HT-29 (cell line): ENCODE results near the gene PCSK2. TPM values are rescaled to one million over a fixed set of nuclear protein-coding genes. Genes with fewer than 3 reads are reported as not detected.
"Not testable (repeated sequence)": the region's sequence is repeated elsewhere in the genome, so short reads cannot be mapped to it uniquely, and the experiment has no call there.

Experiments used
- DNase-seq: peaks from one replicate; pipeline ENCODE4 v3.0.0-alpha.2; 2015; ENCODE audit warnings: low spot score
- total RNA-seq: library from RNA; depleted of rRNA; stranded (reverse); fragments of >200 nt; shearing (Covaris generic); gene quantifications from 2 replicates; pipeline ENCODE4 v1.2.3, GENCODE V29; 2014; rRNA removed

The PCSK2 gene, protein sequence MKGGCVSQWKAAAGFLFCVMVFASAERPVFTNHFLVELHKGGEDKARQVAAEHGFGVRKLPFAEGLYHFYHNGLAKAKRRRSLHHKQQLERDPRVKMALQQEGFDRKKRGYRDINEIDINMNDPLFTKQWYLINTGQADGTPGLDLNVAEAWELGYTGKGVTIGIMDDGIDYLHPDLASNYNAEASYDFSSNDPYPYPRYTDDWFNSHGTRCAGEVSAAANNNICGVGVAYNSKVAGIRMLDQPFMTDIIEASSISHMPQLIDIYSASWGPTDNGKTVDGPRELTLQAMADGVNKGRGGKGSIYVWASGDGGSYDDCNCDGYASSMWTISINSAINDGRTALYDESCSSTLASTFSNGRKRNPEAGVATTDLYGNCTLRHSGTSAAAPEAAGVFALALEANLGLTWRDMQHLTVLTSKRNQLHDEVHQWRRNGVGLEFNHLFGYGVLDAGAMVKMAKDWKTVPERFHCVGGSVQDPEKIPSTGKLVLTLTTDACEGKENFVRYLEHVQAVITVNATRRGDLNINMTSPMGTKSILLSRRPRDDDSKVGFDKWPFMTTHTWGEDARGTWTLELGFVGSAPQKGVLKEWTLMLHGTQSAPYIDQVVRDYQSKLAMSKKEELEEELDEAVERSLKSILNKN
- total RNA-seq: not detected in 2 replicates

DNA sequence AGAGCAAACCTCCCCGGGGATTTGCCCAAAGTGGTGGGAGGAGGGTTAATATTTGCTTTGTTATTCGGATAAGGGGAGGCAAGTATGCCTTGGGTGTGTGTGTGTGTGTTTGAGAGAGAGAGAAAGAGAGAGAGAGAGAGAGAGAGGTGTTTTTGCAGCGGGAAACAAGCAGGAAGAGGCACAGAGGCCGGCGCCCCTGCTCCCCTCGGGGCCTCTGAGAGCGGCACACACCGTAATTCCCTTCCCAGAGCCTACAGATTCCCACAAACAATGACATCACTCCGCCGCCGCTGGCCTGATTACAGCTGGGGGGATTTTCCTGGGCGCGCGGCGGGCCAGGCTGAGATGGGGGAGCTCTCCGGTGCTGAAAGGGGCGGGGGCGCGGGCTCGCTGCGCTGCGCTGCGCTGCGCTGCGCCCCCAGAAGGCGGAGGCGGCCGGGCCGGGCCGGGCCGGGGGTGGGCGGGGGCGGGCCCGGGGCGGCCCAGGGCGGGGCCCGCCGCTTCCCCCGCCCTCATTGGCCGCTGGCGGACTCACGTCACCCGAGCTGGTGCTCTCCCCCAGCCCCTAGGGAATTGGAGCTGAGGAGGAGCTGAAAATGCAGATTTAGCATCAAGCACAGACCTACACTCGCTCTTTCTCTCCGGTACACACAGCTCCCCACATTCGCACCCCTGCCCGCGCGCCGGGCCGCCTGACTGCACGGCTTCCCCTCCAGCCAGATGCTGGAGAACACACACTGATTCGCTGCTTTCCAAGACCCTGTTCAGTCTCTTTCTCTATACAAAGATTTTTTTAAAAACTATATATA, at the start of gene PCSK2:
Gene PCSK2 (plus strand): TSS at position 631 of the 809 bp plus-strand sequence. CDS start 266 bp downstream, outside the sequence.
- DNase-seq: no peak

DNA sequence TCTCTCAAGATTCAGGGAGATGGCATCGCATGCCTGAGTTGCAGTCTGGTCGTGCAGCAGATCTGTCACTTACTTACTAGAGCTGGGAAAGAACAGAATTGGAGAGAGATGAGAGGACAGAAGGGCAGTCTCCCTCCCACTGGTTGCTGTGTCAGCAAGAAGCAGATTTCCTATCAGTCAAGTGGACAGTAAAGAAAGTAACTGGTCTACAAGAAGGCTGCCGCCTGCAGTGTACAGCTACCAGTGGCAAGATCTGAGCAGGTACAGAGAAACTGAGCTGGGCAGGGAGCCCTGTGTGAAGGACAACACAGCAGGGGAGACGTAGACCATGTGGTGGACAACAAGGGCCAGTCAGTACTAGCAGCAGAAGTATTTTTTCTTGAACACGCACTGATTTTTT, 49.5 kb upstream of the PCSK2 start:
- DNase-seq: no peak

DNA sequence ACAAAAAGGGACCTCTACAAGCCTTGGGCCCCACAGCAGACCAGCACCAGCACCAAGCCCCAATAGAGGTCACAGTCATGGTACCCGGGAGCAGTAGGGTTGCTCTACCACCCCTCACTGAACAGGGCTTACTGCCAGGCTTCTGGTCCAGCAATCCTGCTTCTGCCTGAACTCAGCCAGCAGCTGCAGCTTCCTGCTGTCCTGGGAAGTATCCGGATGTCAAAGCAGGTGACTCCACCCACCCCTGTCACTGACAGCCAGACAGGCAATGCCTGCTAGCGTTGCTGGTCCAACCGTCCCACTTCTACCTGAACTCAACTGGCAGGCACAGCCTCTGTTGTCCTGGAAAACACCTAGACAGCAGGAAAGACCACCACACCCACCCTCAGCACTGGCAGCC, 47.0 kb upstream of the PCSK2 start:
- DNase-seq: no peak

DNA sequence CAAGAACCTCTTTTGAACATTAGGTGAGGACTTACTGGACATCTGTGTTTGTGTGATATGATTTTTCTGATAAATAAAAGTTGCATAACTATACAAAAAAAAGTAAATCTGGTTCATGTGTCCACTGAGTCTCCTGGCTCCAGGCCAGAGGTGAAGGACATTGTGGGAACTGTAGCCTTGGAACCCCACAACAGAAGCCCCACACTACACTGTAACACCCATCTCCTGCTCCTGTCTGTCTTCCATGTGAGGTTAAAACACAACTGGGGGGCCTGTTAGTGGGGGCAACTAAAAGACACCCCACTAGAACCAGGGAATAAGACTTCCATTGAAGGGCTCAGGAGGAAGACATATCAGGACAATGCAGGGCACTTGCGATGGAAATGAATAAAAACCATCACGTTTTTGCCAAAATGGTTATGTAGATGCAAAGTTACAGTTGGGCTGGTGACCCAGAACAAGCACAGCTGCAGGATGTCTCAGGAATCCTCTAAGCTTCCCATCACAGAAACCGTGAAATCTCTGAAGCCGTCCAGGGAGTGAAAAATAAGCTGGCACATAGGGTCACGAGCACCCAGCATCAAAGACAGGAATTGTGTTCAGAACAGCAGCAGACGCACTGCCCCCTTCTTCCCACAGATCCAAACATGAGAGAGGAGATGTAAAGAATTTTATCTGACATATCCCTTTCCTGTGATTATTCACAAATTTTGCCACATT, 36.7 kb upstream of the PCSK2 start:
- no peak for DNase-seq

DNA sequence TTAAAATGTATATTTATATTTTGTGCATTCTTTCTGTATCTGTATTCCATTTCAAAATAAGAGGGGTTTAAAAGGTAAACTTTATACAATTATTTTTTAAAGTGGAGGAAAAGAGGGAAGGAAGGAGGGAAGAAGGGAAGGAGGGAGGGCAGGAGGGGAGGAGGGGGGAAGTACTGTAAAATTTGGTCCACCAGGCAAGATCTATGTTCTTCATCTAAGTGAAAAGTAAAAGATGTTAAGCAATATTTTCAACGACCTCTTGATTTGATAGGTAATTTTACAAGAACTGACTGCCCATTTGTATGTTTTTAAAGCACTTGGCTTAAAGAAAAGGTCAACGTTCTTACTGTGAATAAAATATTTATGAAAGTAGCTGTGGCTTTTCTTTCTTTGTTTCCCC, 29.8 kb upstream of the PCSK2 start:
- DNase-seq: no peak

DNA sequence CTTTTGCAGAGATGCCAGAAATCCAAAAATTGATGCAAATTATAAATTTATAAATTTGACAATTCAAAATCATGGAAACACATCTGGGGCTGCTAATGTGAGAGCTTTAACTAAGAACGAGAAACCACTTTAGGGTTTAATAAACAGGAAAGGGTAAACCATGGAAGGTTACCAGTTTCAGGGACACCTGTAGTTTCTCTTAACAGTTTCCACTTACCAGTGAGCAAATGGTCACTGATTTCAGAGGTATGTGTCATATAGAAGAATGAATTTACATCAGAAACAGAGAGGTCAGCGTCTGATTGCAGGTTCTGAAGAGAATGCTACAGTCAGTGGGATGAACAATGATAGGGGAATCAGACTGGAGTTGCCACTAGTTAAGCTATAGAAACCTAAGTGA, 24.8 kb upstream of the PCSK2 start:
- no peak for DNase-seq

DNA sequence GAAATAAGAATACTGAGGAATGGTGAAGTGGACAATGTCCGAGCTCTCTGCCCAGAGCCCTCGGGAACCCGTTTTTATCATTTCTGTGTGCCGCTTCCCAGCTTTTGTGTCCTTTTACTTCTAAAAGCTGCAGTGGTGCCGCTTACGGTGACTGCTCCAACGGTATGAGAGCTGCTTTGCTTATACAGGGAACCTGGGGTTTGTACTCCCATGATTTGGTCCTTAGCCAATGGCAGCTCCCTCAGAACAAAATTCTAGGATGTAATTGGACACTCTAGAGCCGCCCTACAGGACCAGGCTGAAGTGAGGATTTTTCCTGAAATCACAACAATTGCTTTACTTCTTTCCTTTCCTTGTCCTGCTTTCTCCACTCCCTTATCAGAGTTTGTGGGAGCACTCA, 24.2 kb upstream of the PCSK2 start:
- DNase-seq: no peak

DNA sequence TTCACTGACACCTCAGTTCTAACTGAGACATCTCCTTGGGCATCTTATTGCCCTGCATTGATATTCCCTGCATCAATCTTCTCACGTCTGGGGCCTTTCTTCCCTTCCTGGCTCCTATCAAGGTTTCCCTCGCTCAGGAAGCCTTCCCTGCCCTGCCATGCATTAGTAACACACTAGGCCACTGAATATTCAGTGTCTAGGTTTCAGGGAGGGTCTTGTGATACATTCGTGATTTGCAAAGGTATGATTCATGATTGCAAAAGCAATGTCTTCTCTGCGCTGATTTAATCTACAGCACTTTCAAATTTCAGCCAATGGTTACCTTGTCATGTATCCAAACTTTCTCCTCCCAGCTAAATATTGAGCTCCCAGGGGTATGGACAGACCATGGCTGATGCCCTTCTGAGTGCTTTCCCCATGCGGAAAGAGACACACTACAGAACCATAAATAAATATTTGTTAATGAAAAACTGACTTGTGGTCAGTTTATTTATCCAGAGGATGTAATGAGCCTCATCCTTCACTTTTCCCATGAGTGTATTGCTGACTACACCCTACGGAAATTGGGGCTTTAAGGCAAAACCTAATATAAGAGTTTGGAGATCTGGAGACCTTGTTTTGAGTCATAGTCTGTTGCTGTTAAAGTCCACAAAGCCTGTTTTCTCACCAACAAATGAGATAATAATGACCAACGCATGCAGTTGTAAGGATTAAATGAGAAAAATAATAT, 21.6 kb upstream of the PCSK2 start:
- no peak for DNase-seq

DNA sequence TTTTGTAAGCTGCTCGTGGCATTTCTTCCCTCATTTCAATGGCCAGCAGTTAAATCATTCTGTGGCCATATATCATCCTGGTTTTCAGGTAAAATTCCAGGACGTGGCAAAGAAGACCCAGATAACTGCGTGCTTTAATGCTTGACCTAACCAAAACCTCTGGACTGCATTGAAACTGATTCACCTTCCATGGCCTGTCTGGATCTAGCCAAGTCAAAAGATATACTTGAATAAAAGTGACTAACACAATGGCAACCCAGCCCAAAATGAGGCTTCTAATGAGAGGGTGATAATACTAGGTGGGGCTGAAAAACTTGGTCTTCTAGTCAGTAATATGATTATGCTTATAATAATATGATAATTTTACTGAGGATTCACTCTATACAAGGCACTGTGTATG, 16.5 kb upstream of the PCSK2 start:
- DNase-seq: no peak

DNA sequence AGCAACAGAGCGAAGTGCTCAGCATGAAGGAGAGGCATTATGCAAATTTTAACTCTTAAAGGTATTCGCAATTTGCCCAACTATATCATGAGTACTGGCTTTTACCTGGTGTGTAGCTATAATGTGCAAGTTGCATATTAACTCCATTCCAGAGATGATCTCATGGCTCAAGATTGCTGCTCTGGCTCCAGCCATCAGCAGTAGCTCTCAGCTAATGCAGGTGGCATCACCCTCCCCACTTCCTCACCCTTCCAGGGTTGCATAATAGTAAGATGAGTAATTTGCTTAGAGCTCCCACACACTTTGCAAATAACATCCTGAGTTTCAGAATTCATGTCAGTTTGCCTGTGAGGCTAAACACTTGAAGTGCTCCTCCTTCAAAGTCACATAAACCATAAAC, 15.9 kb upstream of the PCSK2 start:
- DNase-seq: peak; percentile 73

DNA sequence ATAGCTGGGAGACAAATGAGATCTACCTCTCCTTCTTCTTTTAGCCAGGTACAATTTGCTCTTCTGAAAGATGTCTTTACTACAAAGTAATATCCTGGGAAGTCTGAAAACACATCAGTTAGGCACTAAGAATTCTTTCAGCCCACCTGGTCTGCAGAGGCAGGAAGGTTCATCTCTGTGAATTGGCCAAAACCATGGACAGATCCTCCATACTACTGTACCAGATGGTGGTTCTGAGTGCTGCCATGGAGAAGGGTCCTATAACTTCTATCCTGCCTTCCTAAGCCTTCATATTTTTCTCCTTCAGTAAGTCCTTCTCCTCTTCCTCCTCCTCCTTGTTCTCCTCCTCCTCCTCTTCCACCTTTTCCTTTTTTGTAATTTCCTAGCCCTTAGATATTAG, 11.7 kb upstream of the PCSK2 start:
- DNase-seq: no peak

DNA sequence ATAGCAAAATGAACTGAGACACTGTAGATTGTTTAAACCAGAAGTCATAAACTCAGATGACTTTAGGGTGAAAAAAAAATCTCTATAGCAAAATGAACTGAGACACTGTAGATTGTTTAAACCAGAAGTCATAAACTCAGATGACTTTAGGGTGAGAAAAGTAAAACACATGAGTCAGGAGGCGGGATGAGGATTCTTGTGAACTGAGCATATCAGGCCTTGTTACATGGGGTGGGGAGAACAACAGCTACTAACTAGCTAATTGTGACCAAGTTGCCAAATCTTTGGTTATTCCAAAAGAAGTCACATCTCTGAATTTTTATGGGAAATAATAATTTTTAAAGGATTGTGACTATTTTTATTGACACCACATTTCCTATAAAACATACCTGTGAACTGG, 7.0 kb upstream of the PCSK2 start:
- DNase-seq: not testable (repeated sequence)

DNA sequence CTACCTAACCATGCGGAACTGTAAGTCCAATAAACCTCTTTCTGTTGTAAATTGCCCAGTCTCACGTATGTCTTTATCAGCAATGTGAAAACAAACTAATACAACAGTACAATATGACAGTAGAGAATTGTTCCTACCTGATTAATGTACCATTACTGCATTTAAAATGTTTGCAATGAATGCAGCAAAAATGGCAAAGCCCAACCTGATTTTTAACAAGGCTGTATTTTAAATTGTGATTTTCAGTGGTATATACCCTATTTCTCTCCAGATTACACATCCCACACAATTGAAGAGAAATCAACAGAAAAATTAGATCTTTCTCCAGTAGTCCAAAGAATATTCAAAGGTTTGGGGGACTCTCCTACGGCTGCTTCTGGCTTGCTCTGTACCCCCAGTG, 3.3 kb upstream of the PCSK2 start:
- DNase-seq: no peak

DNA sequence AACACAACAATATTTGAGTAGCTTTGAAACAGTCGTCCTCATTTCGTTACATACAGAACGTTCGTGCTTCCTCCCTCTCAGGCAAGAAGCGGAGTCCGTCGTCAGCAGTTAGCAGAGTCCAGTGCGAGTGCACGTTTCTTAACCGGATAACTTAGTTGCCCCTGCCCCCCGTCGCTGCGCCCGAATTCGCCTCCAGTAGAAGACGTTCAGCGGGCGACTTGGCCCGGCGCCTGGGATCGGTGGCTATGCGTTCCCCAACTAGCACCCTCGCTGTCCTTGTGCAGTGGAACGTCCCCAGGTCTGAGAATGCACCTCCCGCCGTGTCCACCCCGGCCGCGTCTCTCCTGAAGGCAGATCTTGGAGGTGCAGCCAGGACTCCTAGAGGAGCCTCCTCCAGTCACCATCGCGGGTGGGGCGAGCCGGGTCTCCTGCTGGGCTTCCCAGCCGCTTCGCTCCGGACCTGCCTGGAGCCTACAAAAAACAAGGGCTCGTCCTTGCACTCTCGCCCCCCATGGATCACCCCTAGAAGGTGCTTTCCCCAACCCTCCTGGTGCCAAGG, 910 bp upstream of the PCSK2 start:
- DNase-seq: no peak

DNA sequence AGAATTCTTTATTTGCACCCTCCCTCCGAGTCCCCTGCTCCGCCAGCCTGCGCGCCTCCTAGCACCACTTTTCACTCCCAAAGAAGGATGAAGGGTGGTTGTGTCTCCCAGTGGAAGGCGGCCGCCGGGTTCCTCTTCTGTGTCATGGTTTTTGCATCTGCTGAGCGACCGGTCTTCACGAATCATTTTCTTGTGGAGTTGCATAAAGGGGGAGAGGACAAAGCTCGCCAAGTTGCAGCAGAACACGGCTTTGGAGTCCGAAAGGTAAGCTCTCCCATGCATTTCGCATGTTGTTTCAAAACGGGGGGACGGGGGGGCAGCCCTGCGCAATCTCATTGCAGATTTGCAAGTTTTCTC, 357 bp downstream of the PCSK2 start:
- DNase-seq: no peak

DNA sequence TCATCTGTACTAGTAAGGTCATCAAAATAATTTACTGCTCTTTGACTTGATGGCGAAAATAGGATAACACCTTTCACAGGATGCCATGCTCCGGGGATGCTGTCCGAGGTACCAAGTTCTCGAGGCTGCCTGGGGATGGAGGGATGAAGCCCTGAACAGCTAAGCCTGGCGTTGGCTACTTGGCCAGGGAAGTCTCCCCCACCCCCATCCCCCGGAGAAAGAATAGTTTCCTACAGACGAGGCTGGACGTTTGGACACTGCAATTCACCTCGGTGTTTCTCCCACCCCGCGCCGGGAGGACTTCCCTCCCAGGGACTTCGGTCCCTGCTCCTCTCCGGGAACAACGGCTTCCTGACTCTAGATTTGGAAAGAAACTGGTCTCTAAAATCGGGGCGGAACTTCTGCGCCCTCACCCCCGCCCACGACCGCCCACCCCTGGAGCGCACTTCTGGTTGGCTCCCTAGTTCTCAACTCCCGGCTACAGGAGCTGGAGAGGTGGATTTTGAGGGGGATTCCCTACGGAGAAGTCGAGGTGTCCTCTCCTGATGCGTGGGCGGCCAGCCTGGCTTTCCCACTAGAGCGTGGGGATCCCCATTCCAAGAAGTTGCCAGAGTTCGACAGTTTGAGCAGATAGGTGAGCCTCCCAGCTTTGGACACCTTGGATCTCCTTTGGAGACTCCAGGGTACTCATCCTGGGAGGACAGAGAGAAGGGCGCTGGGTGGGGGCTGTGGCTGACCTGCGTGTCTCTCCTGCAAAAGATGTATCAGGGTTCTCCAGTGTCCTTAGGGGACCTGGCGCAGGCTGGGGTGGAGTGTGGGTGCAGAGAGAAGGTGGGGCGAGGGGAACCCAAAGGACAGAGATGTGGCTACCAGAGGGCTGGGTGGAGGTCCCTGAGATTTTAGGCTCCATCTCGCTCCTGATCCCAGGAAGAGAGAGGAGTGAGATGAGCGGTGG, 1.1 kb downstream of the PCSK2 start:
- DNase-seq: no peak

DNA sequence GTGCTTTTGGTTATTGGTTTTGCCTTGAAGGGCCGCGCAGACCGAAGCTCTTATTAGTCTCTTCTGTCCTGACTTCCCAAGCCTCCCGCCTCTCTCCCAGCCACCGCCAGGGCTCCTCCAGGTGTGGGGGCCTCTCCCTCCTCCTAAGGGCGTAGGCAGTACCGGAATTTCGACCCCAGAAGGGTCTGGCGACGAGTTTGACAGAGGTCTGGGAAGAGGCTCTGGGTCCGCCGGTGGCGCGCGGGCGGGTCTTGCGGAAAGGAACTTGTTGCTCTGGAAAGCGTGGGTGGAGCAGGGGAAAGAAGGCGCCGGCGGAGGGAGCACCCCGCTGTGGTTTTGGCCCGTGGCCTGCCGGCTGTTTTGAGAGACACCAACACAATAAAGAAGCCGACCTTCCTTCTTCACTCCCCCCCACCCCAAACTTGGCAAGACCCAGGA, 1.8 kb downstream of the PCSK2 start:
- peak; percentile 3 for DNase-seq

DNA sequence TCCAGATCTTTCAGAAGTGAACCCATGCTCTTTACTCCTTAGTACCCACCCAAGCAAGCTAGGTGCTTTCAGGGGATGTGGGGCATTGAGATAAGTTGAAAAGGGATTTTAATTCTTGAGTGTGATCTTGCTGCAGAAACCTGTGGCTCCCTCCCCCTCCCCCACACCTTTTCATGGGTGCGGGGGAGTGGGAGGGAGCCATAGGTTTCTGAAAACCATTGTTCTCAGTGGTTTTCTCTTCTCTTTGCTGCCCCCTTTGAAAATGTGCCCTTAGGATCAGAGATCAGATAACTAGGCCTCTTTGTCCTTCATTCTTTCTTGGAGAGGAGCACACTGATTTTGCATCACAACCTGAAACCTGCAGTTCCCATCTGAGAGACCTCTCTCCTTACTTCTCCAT, 2.4 kb downstream of the PCSK2 start:
- no peak for DNase-seq

DNA sequence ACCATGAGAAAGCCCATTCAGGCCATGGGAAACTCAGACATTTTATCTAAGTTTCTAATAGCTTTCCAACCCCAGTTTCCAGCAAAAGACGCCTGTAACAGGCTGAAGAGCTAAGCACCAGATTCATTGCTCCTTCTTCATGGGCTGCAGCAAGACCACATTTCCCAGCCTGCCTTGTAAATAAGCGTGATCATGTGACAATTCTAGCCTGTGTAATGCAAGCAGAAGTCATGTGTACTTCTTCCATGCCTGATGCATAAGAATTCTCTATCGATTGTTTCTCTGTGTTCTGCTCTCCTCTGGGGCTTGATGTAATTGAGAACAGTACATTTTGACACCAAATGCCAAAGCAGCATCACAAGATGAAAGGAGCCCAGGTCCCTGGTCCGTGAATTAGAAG, 6.8 kb downstream of the PCSK2 start:
- no peak for DNase-seq

DNA sequence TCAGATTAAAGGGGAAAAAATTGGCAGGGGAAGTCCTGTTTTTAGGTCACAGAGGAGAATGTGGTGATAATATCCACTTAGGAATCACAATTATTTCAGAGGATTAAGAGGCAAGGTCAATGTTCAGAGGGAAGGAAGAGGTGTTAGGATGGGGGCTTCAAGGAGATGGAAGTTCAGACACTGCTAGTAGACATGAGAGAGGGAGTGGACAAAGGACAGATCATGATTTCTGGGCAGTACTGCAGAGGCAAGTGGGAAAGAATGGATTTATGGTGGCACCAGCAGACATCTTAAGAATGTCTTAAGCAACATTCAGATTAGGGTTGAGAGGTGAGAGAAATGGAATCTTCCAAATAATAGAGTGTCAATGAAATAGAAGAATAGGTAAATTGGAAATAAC, 9.9 kb downstream of the PCSK2 start:
- no peak for DNase-seq
